ENCODE measurements around the gene BAHCC1.

GRCh38 chr17:81491761-81492160, 96.5 kb downstream of the BAHCC1 start:
- no peak for TF ChIP-seq BACH2 (CRISPR knock-in tag; IDR thresholded peaks at IDR 0.05; ENCODE audit: borderline replicate concordance)
- TF ChIP-seq CSRNP3 (CRISPR knock-in tag; IDR thresholded peaks at IDR 0.05): no peak
- TF ChIP-seq ZFP3 (CRISPR knock-in tag; IDR thresholded peaks at IDR 0.05): no peak

Measured in SK-N-SH treated with all-trans-retinoic acid at 6 μM for 48 hours (cell line).